HepG2 (cell line): ENCODE results near the gene RGS7. TPM values are rescaled to one million over a fixed set of nuclear protein-coding genes. Genes with fewer than 3 reads are reported as not detected.
"Not testable (repeated sequence)": the region's sequence is repeated elsewhere in the genome, so short reads cannot be mapped to it uniquely, and the experiment has no call there.

Source experiments
- ATAC-seq: fragments of 200-7000 bp; cut with Tn5 transposase; 3 replicates; pipeline ENCODE4 v1.9.1; 2020; ENCODE audit warnings: mild to moderate bottlenecking, moderate library complexity
- BruUV-seq: library from RNA; stranded (reverse); fragments of 400-500 nt; replicated peaks from 2 replicates; lab custom pipeline; 2021; lab: Mats Ljungman, UMichigan
- CTCF ChIA-PET: fragments of 300-600 bp; formaldehyde crosslinking; extraction: SDS; loops from one replicate; lab custom pipeline; 2021; ENCODE audit warnings: low total read pairs, inconsistent platforms, low intra/inter-chr PET ratio; lab: Yijun Ruan, JAX
- POLR2A ChIA-PET: fragments of 350-600 bp; sonication (Branson Sonifier 250); formaldehyde crosslinking; loops from one replicate; lab custom pipeline; 2020; ENCODE audit warnings: antibody characterized with exemption, inconsistent platforms; lab: Yijun Ruan, JAX
- DNase-seq: peaks from one replicate; pipeline ENCODE4 v3.0.0-alpha.2; 2015; ENCODE audit warnings: low spot score
- FAIRE-seq: peaks from 3 replicates; lab custom pipeline; 2011; peaks lifted over from hg19 to GRCh38; lab: Jason Lieb, UNC
- H2AFZ ChIP-seq: one replicate; pipeline ENCODE4 v1.6.1; 2011; ENCODE audit warnings: low read length, inconsistent platforms
- H3K27ac ChIP-seq: fragments of 300-600 bp; 3 replicates; pipeline ENCODE4 v1.8.0; 2011; ENCODE audit warnings: mixed run types, mild to moderate bottlenecking, mixed read lengths, low read length, inconsistent platforms; ENCODE audit not compliant: insufficient read depth; ENCODE audit errors: extremely low read length
- H3K27me3 ChIP-seq, 2 experiments: fragments of 200-600 bp in 1 of 2; 2 replicates in 1 of 2; 3 replicates in 1 of 2; pipeline versions ENCODE4 v1.6.0 to v1.8.0; 2011; ENCODE audit warnings: low read length in 2 of 2, mild to moderate bottlenecking in 2 of 2, moderate library complexity in 2 of 2, inconsistent platforms in 1 of 2; ENCODE audit not compliant: insufficient read depth in 2 of 2, control insufficient read depth in 1 of 2
- H3K36me3 ChIP-seq, 2 experiments: fragments of 200-600 bp in 1 of 2; replicated peaks in 1 of 2; 2 replicates in 1 of 2; 3 replicates in 1 of 2; pipeline versions ENCODE4 v1.5.1 to v1.8.0; 2011; ENCODE audit warnings: low read length in 2 of 2, inconsistent platforms in 1 of 2; ENCODE audit not compliant: insufficient read depth in 2 of 2, control insufficient read depth in 1 of 2
- H3K4me1 ChIP-seq: 2 replicates; pipeline ENCODE4 v1.5.1; 2012; ENCODE audit warnings: low read length, inconsistent platforms; ENCODE audit not compliant: insufficient read depth
- H3K4me2 ChIP-seq: 2 replicates; pipeline ENCODE4 v1.6.0; 2011; ENCODE audit warnings: low read depth, low read length, inconsistent platforms
- H3K4me3 ChIP-seq, 3 experiments: fragments of 200-600 bp in 1 of 3; sonication (generic), shearing (Covaris generic) in 1 of 3; replicated peaks in 1 of 3; 2 replicates each; pipeline ENCODE4 v1.5.1; 2011 to 2016; ENCODE audit warnings: low read length in 3 of 3, inconsistent platforms in 2 of 3, low read depth in 2 of 3, mild to moderate bottlenecking in 2 of 3, control low read depth in 1 of 3, mixed read lengths in 1 of 3; ENCODE audit not compliant: insufficient read depth in 1 of 3
- H3K79me2 ChIP-seq: one replicate; pipeline ENCODE4 v1.6.1; 2011; ENCODE audit warnings: low read length, inconsistent platforms; ENCODE audit not compliant: insufficient read depth
- H3K9ac ChIP-seq: 2 replicates; pipeline ENCODE4 v1.6.0; 2011; ENCODE audit warnings: mild to moderate bottlenecking, low read depth, low read length, inconsistent platforms; ENCODE audit not compliant: insufficient read depth
- H3K9me3 ChIP-seq: 2 replicates; pipeline ENCODE4 v1.5.1; 2012; ENCODE audit warnings: mild to moderate bottlenecking, low read length
- H4K20me1 ChIP-seq: 2 replicates; pipeline ENCODE4 v1.6.0; 2011; ENCODE audit warnings: inconsistent platforms, mild to moderate bottlenecking, low read length, moderate library complexity; ENCODE audit not compliant: insufficient read depth
- WGBS: methylation state at CpG from one replicate; pipeline ENCODE4 v1.1.6; 2017; ENCODE audit warnings: low lambda C conversion rate; 5-methylcytosine and 5-hydroxymethylcytosine counted together
- in situ Hi-C: cut with HindIII; loops from 2 replicates; pipeline ENCODE4 v1.10.0; 2017; ENCODE audit warnings: low pct_unique_long_range_greater_than_20kb; ENCODE audit not compliant: extremely low pct_ligation_motif_present
- intact Hi-C: fragments of 100-400 bp; cut with micrococcal nuclease; formaldehyde crosslinking; loops from one replicate; pipeline ENCODE4 v1.10.0; 2022; ENCODE audit not compliant: unreplicated experiment
- polyA plus RNA-seq, 8 experiments: library from polyadenylated mRNA; depleted of rRNA in 3 of 8; stranded (reverse) in 7 of 8; unstranded in 1 of 8; fragments of >200 nt; fragmentation: Illumina TruSeq in 4 of 8; extraction: Trizol in 4 of 8; gene quantifications; 2 replicates each; pipeline versions ENCODE4 v1.2.1 to v1.2.3, GENCODE V29; 2011 to 2016; ENCODE audit warnings: low read depth in 4 of 8, missing spikeins in 1 of 8, mixed read lengths in 1 of 8; ENCODE audit not compliant: insufficient read depth in 1 of 8
- total RNA-seq, 5 experiments: library from RNA; depleted of rRNA; stranded (reverse); fragments of >200 nt; fragmentation: Illumina TruSeq; extraction: Trizol; gene quantifications; 2 replicates each; pipeline ENCODE4 v1.2.3, GENCODE V29; 2016; ENCODE audit warnings: low read depth in 1 of 5

RGS7 gene
- total and polyA plus RNA-seq, 2 of the 13 experiments (the other 11 are each of a cell fraction or from before 2014, with no cell fraction given) = not detected

- H3K9me3 ChIP-seq, POLR2A ChIA-PET, FAIRE-seq, H3K36me3 ChIP-seq, H3K4me1 ChIP-seq, H2AFZ ChIP-seq, in situ Hi-C loops, H3K27me3 ChIP-seq, DNase-seq, H3K27ac ChIP-seq, H3K9ac ChIP-seq, H3K79me2 ChIP-seq, H4K20me1 ChIP-seq, CTCF ChIA-PET, H3K4me2 ChIP-seq, H3K4me3 ChIP-seq, intact Hi-C loops, BruUV-seq, ATAC-seq: not testable (repeated sequence)
- WGBS = 20% methylated on average over 1 of the region's 7 CpGs
These were observed 593.9 kb downstream of the RGS7 start for GRCh38 chr1:240763095-240763494.

- H3K27ac ChIP-seq, ATAC-seq, H3K27me3 ChIP-seq, FAIRE-seq, H3K9ac ChIP-seq, H3K4me1 ChIP-seq, H3K36me3 ChIP-seq, intact Hi-C loops, H3K79me2 ChIP-seq, H2AFZ ChIP-seq, H3K4me2 ChIP-seq, H3K9me3 ChIP-seq, POLR2A ChIA-PET, BruUV-seq, CTCF ChIA-PET, in situ Hi-C loops, H3K4me3 ChIP-seq, H4K20me1 ChIP-seq, DNase-seq: not testable (repeated sequence)
- WGBS = 72% methylated on average over 8 of the region's 42 CpGs
These were observed 594.5 kb downstream of the RGS7 start for GRCh38 chr1:240762471-240762987.

GRCh38 chr1:240758777-240759176 is 598.2 kb downstream of the RGS7 start:
- ATAC-seq, DNase-seq, H3K27me3 ChIP-seq, POLR2A ChIA-PET, H4K20me1 ChIP-seq, H3K4me3 ChIP-seq, H3K79me2 ChIP-seq, in situ Hi-C loops, CTCF ChIA-PET, H3K27ac ChIP-seq, H3K4me2 ChIP-seq, H3K9ac ChIP-seq, BruUV-seq, H3K4me1 ChIP-seq, intact Hi-C loops, H3K36me3 ChIP-seq, H3K9me3 ChIP-seq, H2AFZ ChIP-seq, FAIRE-seq: not testable (repeated sequence)
- WGBS = 17% methylated on average over 6 of the region's 6 CpGs
